Heart left ventricle (tissue), 13 donors: ENCODE data around the gene IKZF4.

Experiments
- CTCF ChIP-seq, 12 donors: fragments of 200-600 bp; sonication (generic) in 4 of 12; IDR thresholded peaks; one replicate each; pipeline versions ENCODE4 v1.5.0 to v1.8.0; 2018 to 2022; ENCODE audit warnings: antibody characterized with exemption in 12 of 12, mild to moderate bottlenecking in 5 of 12
- POLR2A ChIP-seq, 2 donors: fragments of 450-650 bp; IDR thresholded peaks; one replicate each; pipeline ENCODE4 v1.6.1; 2017; ENCODE audit warnings: antibody characterized with exemption in 2 of 2, mild to moderate bottlenecking in 2 of 2, moderate library complexity in 2 of 2
- donor health status: ischemic (EF 13 %, LVEDD 7.1; RV severe dilation, severe dysfunction).
- donor health status: DM: no; HTN: yes; CAD: no.
- donor health status: DM: no; HTN: no; CAD: no.
- donor health status: ischemic (EF 25% LVEDD 6.9; RV normal size, moderate dysfunction).
- donor health status: ischemic (EF 25% LVEDD 5.7; RV mildly dilated, moderate dysfunction).
- donor health status: ischemic (EF 35%, LVEDD 5.7; RV mildly dilated, moderate dysfunction).
- donor health status: nonischemic (EF 11% LVEDD 7.7; RV severe dilation, severe dysfunction).
- donor health status: DM: yes; HTN: yes; CAD: no.
- donor health status: PGD.
- donor health status: ischemic (EF 29% LVEDD 5.4; RV normal size, mild dysfunction).
- donor health status: nonischemic (EF 23%, LVEDD 6.1; RV moderate dilation, normal function).

GRCh38 chr12:55974308-55974730 is 46.5 kb upstream of the IKZF4 start:
- TF ChIP-seq CTCF (IDR thresholded peaks at IDR 0.05) (no peak), POLR2A (IDR thresholded peaks at IDR 0.05) (no peak)
